ENCODE results near the gene HEPHL1.
A peak's percentile ranks its signal among the peaks of the same experiment; 100 is the strongest.

Gene HEPHL1

DNA sequence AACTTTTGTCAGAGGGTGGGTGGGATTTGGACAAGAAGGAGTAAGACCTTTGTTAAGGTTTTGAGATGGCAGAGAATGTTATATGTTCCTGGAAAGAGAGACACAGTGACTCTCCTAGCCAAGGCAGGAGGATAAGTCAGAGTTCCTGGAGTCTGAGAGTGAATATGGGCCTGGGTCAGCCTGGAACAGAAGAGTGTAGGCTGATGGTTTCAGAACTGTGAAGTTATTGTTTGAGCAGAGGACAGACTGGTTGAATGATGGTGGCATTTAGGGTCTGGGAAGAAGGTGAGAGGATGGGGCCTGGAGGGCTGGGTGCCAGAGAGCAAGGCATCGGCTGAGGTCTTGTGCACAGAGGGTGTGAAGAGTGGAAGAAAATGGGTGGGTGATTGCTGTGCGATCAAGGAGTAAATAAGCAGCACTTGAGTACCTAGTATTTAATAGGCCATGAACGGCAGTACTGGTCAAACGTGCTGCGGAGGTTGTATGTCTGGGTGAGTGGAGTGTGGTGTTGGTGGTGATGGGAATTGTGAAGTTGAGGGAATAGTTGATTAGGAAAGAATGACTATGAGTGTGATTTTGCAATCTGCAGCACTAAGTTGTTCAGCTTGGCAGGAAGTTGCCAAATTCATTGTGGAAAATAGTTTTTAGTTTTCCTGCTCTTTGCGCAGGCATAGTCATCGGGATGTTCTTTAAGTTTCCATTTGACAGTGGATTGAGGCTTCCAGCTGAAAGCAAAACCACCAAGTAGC is 109.3 kb downstream of the HEPHL1 start:
- TF ChIP-seq EZH2 (optimal IDR thresholded peaks at IDR 0.05; ENCODE audit: low read depth, low read length), result no peak
- TF ChIP-seq, protein P1, sequence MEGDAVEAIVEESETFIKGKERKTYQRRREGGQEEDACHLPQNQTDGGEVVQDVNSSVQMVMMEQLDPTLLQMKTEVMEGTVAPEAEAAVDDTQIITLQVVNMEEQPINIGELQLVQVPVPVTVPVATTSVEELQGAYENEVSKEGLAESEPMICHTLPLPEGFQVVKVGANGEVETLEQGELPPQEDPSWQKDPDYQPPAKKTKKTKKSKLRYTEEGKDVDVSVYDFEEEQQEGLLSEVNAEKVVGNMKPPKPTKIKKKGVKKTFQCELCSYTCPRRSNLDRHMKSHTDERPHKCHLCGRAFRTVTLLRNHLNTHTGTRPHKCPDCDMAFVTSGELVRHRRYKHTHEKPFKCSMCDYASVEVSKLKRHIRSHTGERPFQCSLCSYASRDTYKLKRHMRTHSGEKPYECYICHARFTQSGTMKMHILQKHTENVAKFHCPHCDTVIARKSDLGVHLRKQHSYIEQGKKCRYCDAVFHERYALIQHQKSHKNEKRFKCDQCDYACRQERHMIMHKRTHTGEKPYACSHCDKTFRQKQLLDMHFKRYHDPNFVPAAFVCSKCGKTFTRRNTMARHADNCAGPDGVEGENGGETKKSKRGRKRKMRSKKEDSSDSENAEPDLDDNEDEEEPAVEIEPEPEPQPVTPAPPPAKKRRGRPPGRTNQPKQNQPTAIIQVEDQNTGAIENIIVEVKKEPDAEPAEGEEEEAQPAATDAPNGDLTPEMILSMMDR (IDR thresholded peaks at IDR 0.05; ENCODE audit: low read length), result no peak
- no peak for TF ChIP-seq EZH2phosphoT487 (IDR thresholded peaks at IDR 0.05; ENCODE audit: low read length)
- Histone ChIP-seq H3K9me2 (replicated peaks; ENCODE audit: insufficient read depth, low read length) (no peaks in the 10 kb centered on the region), H3K27ac (ENCODE audit: low read length) (no peak overlapping the region), H3K79me2 (ENCODE audit: low read length) (peaks cover 61% of the 10 kb centered on the region), H3K4me2 (ENCODE audit: low read depth, low read length) (peak overlapping the region; percentile 89), H3K9ac (ENCODE audit: low read length) (no peak overlapping the region), H3K9me3 (replicated peaks; ENCODE audit: insufficient read depth, low read length) (no peaks in the 10 kb centered on the region), H3K27me3 (replicated peaks; ENCODE audit: insufficient read depth, low read length) (no peaks in the 10 kb centered on the region), H2AFZ (ENCODE audit: low read length) (no peak overlapping the region), H3K4me3 (ENCODE audit: low read length) (no peak overlapping the region), H3K4me1 (ENCODE audit: low read length) (peaks cover 26% of the 10 kb centered on the region), H4K20me1 (ENCODE audit: insufficient read depth, low read length) (no peaks in the 10 kb centered on the region), H3K36me3 (replicated peaks; ENCODE audit: insufficient read depth, low read length) (no peaks in the 10 kb centered on the region), H3F3A (ENCODE audit: insufficient read depth, low read length) (peaks cover 16% of the 10 kb centered on the region)
- no peak for DNase-seq

DNA sequence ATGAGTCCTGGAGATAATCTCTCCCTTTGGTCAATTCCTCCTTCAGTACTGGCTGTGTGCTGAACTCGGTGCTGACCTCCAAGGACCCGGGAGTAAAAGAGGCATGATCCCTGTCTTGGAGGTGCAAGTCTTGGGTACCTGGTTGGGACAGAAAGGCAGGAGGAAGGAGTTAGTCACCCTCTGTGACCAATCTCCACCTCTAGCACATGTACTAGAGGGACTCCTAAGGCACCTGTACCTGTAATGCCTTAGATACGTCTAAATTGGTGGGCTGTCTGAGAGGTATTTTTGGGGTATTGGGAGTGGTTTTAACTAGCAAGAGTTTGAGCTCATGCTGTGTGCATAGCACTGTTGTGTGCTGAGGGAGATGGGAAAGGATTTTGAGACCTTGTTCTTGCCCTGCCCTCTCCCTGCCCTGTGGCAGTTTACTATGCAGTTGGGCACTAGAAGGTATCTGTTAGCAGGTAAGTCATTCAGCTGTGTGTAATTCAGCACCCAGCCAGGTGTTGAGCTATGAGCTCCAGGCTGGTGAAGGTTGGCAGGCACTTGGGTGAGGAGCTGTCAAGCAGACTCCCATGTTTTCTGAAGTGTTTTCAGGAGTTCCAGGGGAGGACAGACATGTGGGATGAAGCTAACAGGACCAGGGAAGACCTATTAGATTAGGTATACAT is 110.0 kb downstream of the HEPHL1 start:
- Histone ChIP-seq H3K36me3 (replicated peaks; ENCODE audit: insufficient read depth, low read length) (no peaks in the 10 kb centered on the region), H3K27ac (ENCODE audit: low read length) (no peak overlapping the region), H3K4me2 (ENCODE audit: low read depth, low read length) (no peak overlapping the region), H3K4me1 (ENCODE audit: low read length) (peaks cover 26% of the 10 kb centered on the region), H3K9me2 (replicated peaks; ENCODE audit: insufficient read depth, low read length) (no peaks in the 10 kb centered on the region), H3K4me3 (ENCODE audit: low read length) (no peak overlapping the region), H3K27me3 (replicated peaks; ENCODE audit: insufficient read depth, low read length) (no peaks in the 10 kb centered on the region), H3K9me3 (replicated peaks; ENCODE audit: insufficient read depth, low read length) (no peaks in the 10 kb centered on the region), H2AFZ (ENCODE audit: low read length) (no peak overlapping the region), H4K20me1 (ENCODE audit: insufficient read depth, low read length) (no peaks in the 10 kb centered on the region), H3F3A (ENCODE audit: insufficient read depth, low read length) (peaks cover 16% of the 10 kb centered on the region), H3K9ac (ENCODE audit: low read length) (no peak overlapping the region), H3K79me2 (ENCODE audit: low read length) (peaks cover 67% of the 10 kb centered on the region)
- no peak for DNase-seq
- TF ChIP-seq, protein P1 (IDR thresholded peaks at IDR 0.05; ENCODE audit: low read length), result no peak
- no peak for TF ChIP-seq EZH2phosphoT487 (IDR thresholded peaks at IDR 0.05; ENCODE audit: low read length)
- no peak for TF ChIP-seq EZH2 (optimal IDR thresholded peaks at IDR 0.05; ENCODE audit: low read depth, low read length)

DNA sequence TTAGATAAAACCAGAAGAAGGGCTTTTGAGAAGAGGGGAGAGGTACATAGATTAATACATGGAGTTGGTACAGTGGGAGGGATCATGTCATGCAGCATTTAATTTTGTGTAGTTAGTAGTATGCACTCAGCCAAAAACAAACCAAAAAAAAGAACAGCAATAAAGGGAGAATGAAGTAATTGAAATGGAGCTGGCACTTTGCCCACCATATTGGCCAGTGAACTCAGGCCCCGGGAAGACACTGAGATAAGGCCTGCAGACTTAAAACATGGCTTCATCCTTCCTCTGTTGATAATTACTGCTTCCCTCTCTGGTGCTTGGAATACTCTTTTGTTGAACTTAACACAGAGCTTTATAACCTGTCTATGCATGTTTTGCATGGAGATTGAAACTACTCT is 110.6 kb downstream of the HEPHL1 start:
- H3K36me3 ChIP-seq (replicated peaks; ENCODE audit: insufficient read depth, low read length), result no peaks in the 10 kb centered on the region
- no peak overlapping the region for H3K4me2 ChIP-seq (ENCODE audit: low read depth, low read length)
- H3K9me3 ChIP-seq (replicated peaks; ENCODE audit: insufficient read depth, low read length), result no peaks in the 10 kb centered on the region
- DNase-seq, result no peak
- no peaks in the 10 kb centered on the region for H3K9me2 ChIP-seq (replicated peaks; ENCODE audit: insufficient read depth, low read length)
- H4K20me1 ChIP-seq (ENCODE audit: insufficient read depth, low read length), result no peaks in the 10 kb centered on the region
- no peak for TF ChIP-seq EZH2 (optimal IDR thresholded peaks at IDR 0.05; ENCODE audit: low read depth, low read length)
- TF ChIP-seq EZH2phosphoT487 (IDR thresholded peaks at IDR 0.05; ENCODE audit: low read length), result no peak
- TF ChIP-seq, protein P1 (IDR thresholded peaks at IDR 0.05; ENCODE audit: low read length), result no peak
- peaks cover 26% of the 10 kb centered on the region for H3K4me1 ChIP-seq (ENCODE audit: low read length)
- no peaks in the 10 kb centered on the region for H3K27me3 ChIP-seq (replicated peaks; ENCODE audit: insufficient read depth, low read length)
- no peak overlapping the region for H2AFZ ChIP-seq (ENCODE audit: low read length)
- H3K79me2 ChIP-seq (ENCODE audit: low read length), result peaks cover 71% of the 10 kb centered on the region
- no peak overlapping the region for H3K9ac ChIP-seq (ENCODE audit: low read length)
- no peak overlapping the region for H3K27ac ChIP-seq (ENCODE audit: low read length)
- no peak overlapping the region for H3K4me3 ChIP-seq (ENCODE audit: low read length)
- H3F3A ChIP-seq (ENCODE audit: insufficient read depth, low read length), result peaks cover 16% of the 10 kb centered on the region
